K562 (cell line): ENCODE measurements around the gene TCP10L. TPM values are rescaled to one million over a fixed set of nuclear protein-coding genes. Genes with fewer than 3 reads are reported as not detected.
"Not testable (repeated sequence)": the region's sequence is repeated elsewhere in the genome, so short reads cannot be mapped to it uniquely, and the experiment has no call there.

Source experiments
- ATAC-seq: fragments of 200-7000 bp; cut with Tn5 transposase; 3 replicates; pipeline ENCODE4 v1.9.1; 2020; ENCODE audit warnings: moderate library complexity
- BruUV-seq: library from RNA; stranded (reverse); fragments of 400-500 nt; replicated peaks from 2 replicates; lab custom pipeline; 2021; lab: Mats Ljungman, UMichigan
- CTCF ChIA-PET: fragments of 300-600 bp; formaldehyde crosslinking; extraction: SDS; loops from one replicate; lab custom pipeline; 2021; ENCODE audit warnings: low intra/inter-chr PET ratio; lab: Yijun Ruan, JAX
- POLR2A ChIA-PET: fragments of 300-600, 350-650 bp; sonication (Branson Sonifier 250); formaldehyde crosslinking; extraction: SDS; loops from one replicate; lab custom pipeline; 2021; ENCODE audit warnings: antibody characterized with exemption, inconsistent platforms; lab: Yijun Ruan, JAX
- DNase-seq, 4 experiments: peaks; one replicate each; pipeline versions ENCODE4 v3.0.0 to v3.0.0-alpha.2; 2011 to 2018; ENCODE audit warnings: low spot score in 3 of 4, mixed read lengths in 3 of 4; ENCODE audit errors: extremely low read depth in 1 of 4
- FAIRE-seq: peaks from 2 replicates; lab custom pipeline; 2011; peaks lifted over from hg19 to GRCh38; lab: Jason Lieb, UNC
- H2AFZ ChIP-seq: 2 replicates; pipeline ENCODE4 v1.6.0; 2011; ENCODE audit warnings: low read depth, low read length, control low read depth, inconsistent platforms
- H3K27ac ChIP-seq: fragments of 200-600 bp; 3 replicates; pipeline ENCODE4 v1.8.0; 2011; ENCODE audit warnings: low read depth, mild to moderate bottlenecking, control low read depth, inconsistent platforms, low read length, moderate library complexity, mixed read lengths; ENCODE audit errors: extremely low read depth
- H3K27me3 ChIP-seq, 2 experiments: fragments of 300-600 bp in 1 of 2; 2 replicates in 1 of 2; 3 replicates in 1 of 2; pipeline versions ENCODE4 v1.6.0 to v1.8.0; 2011; ENCODE audit warnings: inconsistent platforms in 2 of 2, low read length in 2 of 2, mild to moderate bottlenecking in 1 of 2, mixed read lengths in 1 of 2, moderate library complexity in 1 of 2; ENCODE audit not compliant: control insufficient read depth in 2 of 2, insufficient read depth in 2 of 2
- H3K36me3 ChIP-seq: fragments of 300-600 bp; 3 replicates; pipeline ENCODE4 v1.8.0; 2011; ENCODE audit warnings: mild to moderate bottlenecking, low read length, inconsistent platforms; ENCODE audit not compliant: control insufficient read depth, insufficient read depth
- H3K4me1 ChIP-seq, 2 experiments: fragments of 200-600 bp in 1 of 2; replicated peaks in 1 of 2; 2 replicates in 1 of 2; 3 replicates in 1 of 2; pipeline versions ENCODE4 v1.5.1 to v1.8.0; 2011; ENCODE audit warnings: inconsistent platforms in 2 of 2, low read length in 2 of 2, mild to moderate bottlenecking in 1 of 2, mixed read lengths in 1 of 2, moderate library complexity in 1 of 2; ENCODE audit not compliant: control insufficient read depth in 2 of 2, insufficient read depth in 2 of 2
- H3K4me2 ChIP-seq: 2 replicates; pipeline ENCODE4 v1.6.1; 2011; ENCODE audit warnings: low read length, control low read depth, inconsistent platforms, mixed read lengths; ENCODE audit not compliant: insufficient read depth
- H3K4me3 ChIP-seq: fragments of 200-600 bp; sonication (generic), shearing (Covaris generic); 2 replicates; pipeline ENCODE4 v1.5.1; 2016; ENCODE audit warnings: control low read depth, inconsistent platforms
- H3K79me2 ChIP-seq: fragments of 200-600 bp; 3 replicates; pipeline ENCODE4 v1.8.0; 2011; ENCODE audit warnings: low read length, inconsistent platforms; ENCODE audit not compliant: control insufficient read depth, insufficient read depth
- H3K9ac ChIP-seq, 2 experiments: 2 replicates each; pipeline versions ENCODE4 v1.6.0 to v1.6.1; 2011; ENCODE audit warnings: low read depth in 2 of 2, low read length in 2 of 2, control low read depth in 1 of 2, inconsistent platforms in 1 of 2, mild to moderate bottlenecking in 1 of 2, mixed read lengths in 1 of 2; ENCODE audit not compliant: insufficient read depth in 1 of 2
- H3K9me1 ChIP-seq: one replicate; pipeline ENCODE4 v1.6.0; 2011; ENCODE audit warnings: inconsistent platforms, mild to moderate bottlenecking, low read length, moderate library complexity; ENCODE audit not compliant: control insufficient read depth, insufficient read depth
- H3K9me3 ChIP-seq: replicated peaks from 2 replicates; pipeline ENCODE4 v1.5.1; 2011; ENCODE audit warnings: low read depth, low read length, inconsistent platforms; ENCODE audit not compliant: control insufficient read depth, insufficient read depth
- H4K20me1 ChIP-seq: replicated peaks from 2 replicates; pipeline ENCODE4 v1.6.1; 2011; ENCODE audit warnings: low read length, inconsistent platforms, mixed read lengths; ENCODE audit not compliant: control insufficient read depth, insufficient read depth
- BCL6 ChIP-seq: fragments of 250-450 bp; sonication (Bioruptor Pico); IDR thresholded peaks from 2 replicates; pipeline ENCODE4 v1.4.0; 2020
- BCOR ChIP-seq: fragments of 450-650 bp; IDR thresholded peaks from 2 replicates; pipeline ENCODE4 v1.6.1; 2016
- CCNT2 ChIP-seq: IDR thresholded peaks from 2 replicates; pipeline ENCODE4 v1.6.1; 2011; ENCODE audit warnings: borderline replicate concordance, low read depth, mild to moderate bottlenecking, moderate library complexity, mixed read lengths, low read length; ENCODE audit not compliant: insufficient read length; ENCODE audit errors: extremely low read depth
- CREB3 ChIP-seq: fragments of 450-650 bp; conservative IDR thresholded peaks from 2 replicates; pipeline ENCODE4 v1.6.1; 2016; ENCODE audit warnings: missing genetic modification characterization, low read depth, mild to moderate bottlenecking, missing compliant biosample characterization, moderate library complexity
- KAT2B ChIP-seq: IDR thresholded peaks from one replicate; pipeline ENCODE4 v1.6.1; 2012; ENCODE audit warnings: low read depth, mild to moderate bottlenecking, control low read depth, inconsistent platforms, low read length, moderate library complexity
- KDM1A ChIP-seq, 2 experiments: fragments of 450-650 bp; IDR thresholded peaks; 2 replicates each; pipeline ENCODE4 v1.6.1; 2016; ENCODE audit warnings: mild to moderate bottlenecking in 2 of 2
- MEF2D ChIP-seq: conservative IDR thresholded peaks from 2 replicates; pipeline ENCODE4 v1.6.1; 2016; ENCODE audit warnings: low read depth, missing genetic modification characterization, missing compliant biosample characterization
- MYC ChIP-seq, 2 experiments: fragments of 250-450 bp in 1 of 2; sonication (Bioruptor Pico) in 1 of 2; IDR thresholded peaks; 2 replicates each; pipeline versions ENCODE4 v1.5.1 to v1.6.1; 2012 to 2021; ENCODE audit warnings: low read depth in 2 of 2, borderline replicate concordance in 1 of 2, improper control_type of control experiment in 1 of 2, low read length in 1 of 2, mild to moderate bottlenecking in 1 of 2, moderate library complexity in 1 of 2
- SMC3 ChIP-seq: conservative IDR thresholded peaks from 2 replicates; pipeline ENCODE4 v1.6.1; 2011; ENCODE audit warnings: low read depth, low read length, improper control_type of control experiment; ENCODE audit not compliant: insufficient read depth
- TAF15 ChIP-seq: fragments of 200-400 bp; formaldehyde crosslinking; IDR thresholded peaks from 2 replicates; pipeline ENCODE4 v1.6.1; 2017; ENCODE audit warnings: mild to moderate bottlenecking, low read depth, low read length, moderate library complexity
- TRIM24 ChIP-seq, 2 experiments: fragments of 450-650 bp; IDR thresholded peaks; 2 replicates each; pipeline ENCODE4 v1.6.1; 2016
- ZHX1 ChIP-seq: fragments of 150-350 bp; conservative IDR thresholded peaks from 2 replicates; pipeline ENCODE4 v1.6.1; 2014; ENCODE audit warnings: low read length
- ZNF146 ChIP-seq: IDR thresholded peaks from one replicate; pipeline ENCODE4 v1.6.1; 2018; ENCODE audit warnings: missing compliant biosample characterization; ENCODE audit not compliant: unreplicated experiment
- WGBS: fragments of 100-300 bp; shearing (Covaris generic); methylation state at CpG from one replicate; pipeline ENCODE4 v1.1.6; 2016; ENCODE audit warnings: low coverage, mixed read lengths; ENCODE audit not compliant: insufficient coverage; ENCODE audit errors: missing lambda C conversion rate; 5-methylcytosine and 5-hydroxymethylcytosine counted together
- in situ Hi-C: fragments of 300-500 bp; cut with MboI; formaldehyde crosslinking; loops from 4 replicates; pipeline ENCODE4 v1.15.0; 2018; ENCODE audit warnings: inconsistent platforms, mixed read lengths
- intact Hi-C: fragments of 100-400 bp; cut with micrococcal nuclease; formaldehyde crosslinking; loops from 2 replicates; pipeline ENCODE4 v1.14.2; 2022
- polyA plus RNA-seq, 8 experiments: library from polyadenylated mRNA; depleted of rRNA in 4 of 8; stranded (reverse) in 5 of 8; unstranded in 3 of 8; fragments of >200 nt; fragmentation: Nextera tagmentation in 2 of 8; fragmentation: Illumina TruSeq in 1 of 8; extraction: Ambion mirVana in 2 of 8; extraction: Trizol in 1 of 8; gene quantifications; 2 replicates each; pipeline versions ENCODE4 v1.2.1 to v1.2.3, GENCODE V29; 2011 to 2014; ENCODE audit warnings: inconsistent platforms in 1 of 8, missing spikeins in 1 of 8
- total RNA-seq, 7 experiments: library from RNA; depleted of rRNA in 6 of 7; stranded (reverse); fragments of >200 nt in 6 of 7; fragmentation: Illumina TruSeq in 2 of 7; extraction: Trizol in 2 of 7; gene quantifications; 2 replicates each; pipeline versions ENCODE4 v1.2.1 to v1.2.3, GENCODE V29; 2011 to 2021; ENCODE audit warnings: low replicate concordance in 1 of 7

The TCP10L gene
- total and polyA plus RNA-seq, 9 of the 15 experiments (the other 6 are each of a cell fraction or from before 2014, with no cell fraction given): 0.34 to 0.91 (median 0.56) TPM; not detected in 2

- H3K4me1 ChIP-seq: peaks cover 7 to 29% of the 10 kb centered on the region in 2 experiments; a peak in 4 of 5 replicates
- no CpG with 5 or more reads among the region's 2 CpGs for WGBS
- H3K9me1 ChIP-seq, H3K36me3 ChIP-seq, H3K27me3 ChIP-seq, intact Hi-C loops, POLR2A ChIA-PET, CTCF ChIA-PET, H3K27ac ChIP-seq, DNase-seq, ATAC-seq, H4K20me1 ChIP-seq, in situ Hi-C loops, H3K9ac ChIP-seq, H3K79me2 ChIP-seq, H3K4me3 ChIP-seq, H3K4me2 ChIP-seq, H2AFZ ChIP-seq, H3K9me3 ChIP-seq, BruUV-seq, FAIRE-seq: not testable (repeated sequence)
- TF ChIP-seq ZNF146 (peak; percentile 33), KDM1A (IDR thresholded peaks at IDR 0.05) (peak; percentile 10 to 50; a peak in 1 of 4 replicates), BCOR (peak; percentile 82)
Measured at GRCh38 chr21:32543056-32543455, 42.3 kb downstream of the TCP10L start.

GRCh38 chr21:32539378-32539777 is 45.9 kb downstream of the TCP10L start:
- WGBS: 23% methylated on average over 6 of the region's 6 CpGs
- Histone ChIP-seq H3K9ac (no peak overlapping the region), H3K4me1 (peaks cover 0 to 2% of the 10 kb centered on the region in 2 experiments; a peak in 3 of 5 replicates), H3K9me1 (no peaks in the 10 kb centered on the region), H3K27me3 (no peaks in the 10 kb centered on the region; a peak in 1 of 5 replicates), H2AFZ (peak overlapping the region; percentile 2; the same call in 1 of the 2 replicates), H3K36me3 (no peaks in the 10 kb centered on the region), H4K20me1 (no peaks in the 10 kb centered on the region), H3K9me3 (no peaks in the 10 kb centered on the region), H3K4me2 (no peak overlapping the region; the same call in 1 of the 2 replicates), H3K27ac (no peak overlapping the region), H3K4me3 (no peak overlapping the region), H3K79me2 (no peaks in the 10 kb centered on the region)
- DNase-seq: no peak
- ATAC-seq: peak; percentile 51
- intact Hi-C loops (no loop called here), in situ Hi-C loops (no loop called here)
- ChIA-PET POLR2A (interaction anchor here (0.5 to 2.2 kb wide), 8 partner anchors 8 to 463 kb away, joined by 3 to 9 read pairs (median 3); no protein-coding TSS in a partner anchor), CTCF (no interaction called here)
- no TSS peak for BruUV-seq
- no peak for FAIRE-seq
- TF ChIP-seq BCL6 (CRISPR knock-in tag): no peak
- no peak for TF ChIP-seq MYC (IDR thresholded peaks at IDR 0.05; ENCODE audit: low read depth, low read length)
- TF ChIP-seq MYC (CRISPR knock-in tag; IDR thresholded peaks at IDR 0.05; ENCODE audit: borderline replicate concordance, low read depth): no peak
- TF ChIP-seq TRIM24 (IDR thresholded peaks at IDR 0.05): no peak
- TF ChIP-seq CCNT2: no peak
- TF ChIP-seq ZHX1: no peak
- no peak for TF ChIP-seq KAT2B
- TF ChIP-seq MEF2D: no peak
- TF ChIP-seq TAF15: no peak
- no peak for TF ChIP-seq SMC3
- TF ChIP-seq CREB3 (tag): no peak
